NCI-H524 treated with DMSO at 0.1 percent for 48 hours (cell line): ENCODE measurements around the gene ZNF135.

Experiments
- DNase-seq: peaks from one replicate; lab custom pipeline; 2025; lab: John Stamatoyannopoulos, UW

ZNF135 gene

DNA sequence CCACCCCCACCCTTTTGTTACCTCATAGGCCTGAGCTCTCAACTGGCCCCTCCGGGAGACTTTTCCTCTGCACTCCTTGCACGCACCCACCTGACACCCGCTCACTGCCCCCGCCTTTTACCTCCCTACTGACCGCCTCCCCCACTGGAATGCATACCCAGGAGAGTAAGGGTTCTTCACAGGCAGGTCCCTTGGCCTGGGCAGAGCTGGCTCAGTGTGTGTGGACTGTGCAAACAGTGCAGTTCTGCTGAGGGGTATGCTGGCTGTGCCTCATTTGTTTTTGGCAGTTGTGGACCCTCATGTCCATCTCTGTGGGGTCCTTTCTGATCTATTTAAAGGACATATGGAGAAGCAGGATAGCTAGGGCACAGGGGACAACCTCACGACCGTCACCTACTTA lies 34.0 kb downstream of the ZNF135 start:
- DNase-seq = no peak

- DNase-seq = no peak
Observed at GRCh38 chr19:58095328-58095727, 36.2 kb downstream of the ZNF135 start.

- no peak for DNase-seq
Observed at GRCh38 chr19:58096884-58097283, 37.8 kb downstream of the ZNF135 start.

GRCh38 chr19:58097349-58097748 lies 38.3 kb downstream of the ZNF135 start:
- no peak for DNase-seq

GRCh38 chr19:58097781-58098681 lies 38.9 kb downstream of the ZNF135 start, which contains the start of gene ZSCAN18:
Gene ZSCAN18, minus strand, starts transcription at chr19:58098231. Its CDS starts 7,964 bp downstream, at chr19:58090267.
- DNase-seq = peak; percentile 76

DNA sequence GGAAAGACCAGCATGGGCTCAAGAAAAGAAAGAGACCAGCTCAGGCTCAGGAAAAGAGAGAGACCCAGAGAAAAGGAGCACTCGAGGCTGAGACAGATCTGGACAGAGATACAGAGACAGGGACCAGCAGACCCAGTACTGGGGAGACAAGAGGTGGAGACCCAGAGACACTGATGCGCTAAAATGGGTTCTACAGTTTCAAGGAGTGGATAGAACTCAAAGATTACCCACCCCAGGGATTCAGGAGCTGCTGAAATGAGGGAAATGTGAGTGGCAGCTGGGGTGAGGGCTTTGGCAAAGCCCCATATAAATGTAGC lies 39.6 kb downstream of the ZNF135 start:
- no peak for DNase-seq

GRCh38 chr19:58107778-58108545 lies 48.9 kb downstream of the ZNF135 start:
- DNase-seq = no peak

- no peak for DNase-seq
Observed at GRCh38 chr19:58108546-58108817, 49.4 kb downstream of the ZNF135 start.

DNA sequence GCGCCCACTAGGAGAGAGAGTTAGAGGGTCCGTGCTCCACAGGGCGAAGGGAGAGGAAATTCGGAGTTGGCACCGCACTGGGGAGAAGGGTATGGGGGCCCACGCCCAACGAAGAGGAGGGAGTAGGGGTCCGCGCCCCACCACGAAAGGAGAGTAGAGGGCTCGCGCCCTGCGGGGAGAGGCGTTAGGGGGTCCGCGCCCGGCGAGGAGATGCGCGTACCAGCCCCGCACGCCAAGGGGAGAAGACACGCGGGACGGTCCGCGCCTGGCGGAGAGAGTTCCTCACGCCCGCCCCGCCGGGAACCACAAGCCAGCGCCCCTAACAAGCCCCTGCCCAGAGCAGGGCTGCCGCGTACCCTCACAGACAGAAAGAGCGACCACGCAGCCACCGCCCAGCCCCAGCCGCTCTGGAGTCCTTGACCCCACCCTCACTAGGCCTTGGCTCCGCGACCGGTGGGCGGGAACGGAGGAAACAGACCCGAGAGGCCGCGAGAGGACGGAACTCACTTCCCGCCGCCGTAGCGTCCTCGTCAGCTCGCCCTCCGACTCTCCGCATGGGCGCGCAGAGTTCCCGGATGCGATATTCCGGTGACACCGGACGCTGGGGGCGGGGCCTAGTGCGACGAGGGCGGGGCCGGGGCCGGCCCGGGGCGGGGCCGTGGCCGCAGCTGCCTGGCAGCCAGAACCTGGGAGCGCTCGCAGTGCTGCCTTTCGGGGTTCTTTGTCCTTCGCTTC lies 58.9 kb downstream of the ZNF135 start:
- DNase-seq = no peak

DNA sequence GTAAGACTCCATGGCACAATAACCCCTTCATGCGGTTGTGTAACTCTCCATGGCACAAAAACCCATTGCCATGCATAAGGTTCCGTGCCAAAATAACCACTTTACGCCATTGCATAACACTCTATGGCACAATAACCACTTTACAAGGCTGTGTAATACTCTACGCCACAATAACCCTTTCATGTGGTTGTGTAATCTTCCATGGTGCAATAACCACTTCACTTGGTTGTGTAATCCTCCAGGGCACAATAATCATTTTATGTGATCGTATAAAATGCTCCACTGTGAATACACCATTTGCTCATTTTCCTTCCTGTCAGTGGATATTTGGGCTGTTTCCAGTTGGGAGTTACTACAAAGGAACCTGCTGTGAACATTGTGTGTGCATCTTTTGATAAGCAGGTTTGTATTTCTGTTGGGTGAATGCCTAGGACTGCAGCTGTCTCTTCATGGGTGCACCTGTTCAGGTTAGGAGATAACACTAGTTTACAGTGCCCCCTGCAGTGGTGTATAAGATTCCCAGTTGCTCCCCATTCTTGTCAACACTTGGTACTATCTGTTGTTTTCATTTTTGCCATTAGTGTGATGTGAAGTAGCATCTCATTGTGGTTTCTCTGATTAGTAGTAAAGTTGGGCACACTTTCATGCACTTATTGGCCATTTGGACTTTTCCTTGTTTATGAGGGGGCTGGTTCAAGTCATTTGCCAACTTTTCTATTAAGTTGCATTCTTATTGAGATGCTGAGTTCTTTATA lies 60.1 kb downstream of the ZNF135 start:
- DNase-seq = no peak
